OCI-LY7 (cell line): ENCODE data around the gene GFAP. TPM values are rescaled to one million over a fixed set of nuclear protein-coding genes. Genes with fewer than 3 reads are reported as not detected.

Experiments used
- BruUV-seq: library from RNA; stranded (reverse); fragments of 400-500 nt; replicated peaks from 2 replicates; lab custom pipeline; 2021; lab: Mats Ljungman, UMichigan
- CTCF ChIA-PET: fragments of 300-600 bp; sonication (Branson Sonifier 250); formaldehyde crosslinking; loops from one replicate; lab custom pipeline; 2022; ENCODE audit warnings: antibody characterized with exemption; ENCODE audit not compliant: unreplicated experiment; lab: Charles Lee
- POLR2A ChIA-PET: fragments of 300-600 bp; sonication (Branson Sonifier 250); formaldehyde crosslinking; loops from one replicate; lab custom pipeline; 2022; ENCODE audit warnings: antibody characterized with exemption; lab: Charles Lee
- DNase-seq: peaks from one replicate; pipeline ENCODE4 v3.0.0-alpha.2; 2015; ENCODE audit warnings: low spot score
- H2AFZ ChIP-seq: fragments of 200-600 bp; sonication (generic), shearing (Covaris generic); 2 replicates; pipeline ENCODE4 v1.6.1; 2014; ENCODE audit warnings: mild to moderate bottlenecking, antibody characterized with exemption, low read length, moderate library complexity
- H3K27ac ChIP-seq: fragments of 200-600 bp; sonication (generic); 2 replicates; pipeline ENCODE4 v1.5.1; 2014; ENCODE audit warnings: mixed run types, low read depth, mild to moderate bottlenecking, moderate library complexity, low read length, inconsistent platforms; ENCODE audit not compliant: poor library complexity, severe bottlenecking
- H3K36me3 ChIP-seq: fragments of 200-600 bp; sonication (generic); 2 replicates; pipeline ENCODE4 v1.6.1; 2014; ENCODE audit warnings: mild to moderate bottlenecking, antibody characterized with exemption, low read length, moderate library complexity, mixed read lengths; ENCODE audit not compliant: insufficient read depth
- H3K4me1 ChIP-seq: fragments of 200-600 bp; sonication (generic); 2 replicates; pipeline ENCODE4 v1.5.1; 2014; ENCODE audit warnings: mild to moderate bottlenecking, low read length; ENCODE audit not compliant: insufficient read depth, poor library complexity, severe bottlenecking
- H3K4me2 ChIP-seq: fragments of 200-600 bp; sonication (generic); 2 replicates; pipeline ENCODE4 v1.6.1; 2014; ENCODE audit warnings: mild to moderate bottlenecking, low read length
- H3K4me3 ChIP-seq: fragments of 200-600 bp; sonication (generic); 2 replicates; pipeline ENCODE4 v1.5.1; 2014; ENCODE audit warnings: mild to moderate bottlenecking, low read depth, low read length; ENCODE audit not compliant: poor library complexity, severe bottlenecking
- H3K79me2 ChIP-seq: fragments of 200-600 bp; sonication (generic); 2 replicates; pipeline ENCODE4 v1.6.1; 2016; ENCODE audit warnings: low read depth, mild to moderate bottlenecking, low read length, moderate library complexity, mixed read lengths; ENCODE audit not compliant: insufficient read depth
- H3K9me2 ChIP-seq: fragments of 200-600 bp; sonication (generic); 2 replicates; pipeline ENCODE4 v1.6.1; 2016; ENCODE audit warnings: mild to moderate bottlenecking, low read length, mixed read lengths; ENCODE audit not compliant: insufficient read depth
- H3K9me3 ChIP-seq: fragments of 200-600 bp; sonication (generic); 2 replicates; pipeline ENCODE4 v1.6.1; 2014; ENCODE audit warnings: mild to moderate bottlenecking, mixed run types, low read length, mixed read lengths
- H4K20me1 ChIP-seq: fragments of 200-600 bp; sonication (generic); 2 replicates; pipeline ENCODE4 v1.6.1; 2014; ENCODE audit warnings: mild to moderate bottlenecking, antibody characterized with exemption, low read length, moderate library complexity, mixed read lengths; ENCODE audit not compliant: insufficient read depth
- EZH2phosphoT487 ChIP-seq: fragments of 200-600 bp; sonication (generic); IDR thresholded peaks from 2 replicates; pipeline ENCODE4 v1.6.1; 2018; ENCODE audit warnings: low read depth, borderline replicate concordance, mild to moderate bottlenecking, mixed run types, antibody characterized with exemption, low read length, moderate library complexity, mixed read lengths
- intact Hi-C: fragments of 100-400 bp; cut with micrococcal nuclease; formaldehyde crosslinking; loops from one replicate; pipeline ENCODE4 v1.10.0; 2022; ENCODE audit not compliant: unreplicated experiment
- total RNA-seq, 2 experiments: library from RNA; depleted of rRNA in 1 of 2; stranded (reverse); fragments of >200 nt in 1 of 2; shearing (Covaris generic) in 1 of 2; gene quantifications; 2 replicates each; pipeline ENCODE4 v1.2.3, GENCODE V29; 2014 to 2022
- TF ChIP-seq, protein P1 (sequence below): fragments of 200-600 bp; sonication (generic); conservative IDR thresholded peaks from 2 replicates; pipeline ENCODE4 v1.5.1; 2014; ENCODE audit warnings: mild to moderate bottlenecking, antibody characterized with exemption, low read length, moderate library complexity, mixed read lengths

The GFAP gene
- total RNA-seq, 2 experiments from 2014 or later: not detected

GRCh38 chr17:44863061-44863918, 52.0 kb downstream of the GFAP start:
- Histone ChIP-seq H3K27ac (no peak overlapping the region), H3K4me2 (no peak overlapping the region), H3K79me2 (no peaks in the 10 kb centered on the region), H2AFZ (no peak overlapping the region), H3K4me3 (no peak overlapping the region), H3K9me3 (no peaks in the 10 kb centered on the region), H4K20me1 (no peaks in the 10 kb centered on the region), H3K36me3 (peaks cover 96% of the 10 kb centered on the region), H3K4me1 (no peaks in the 10 kb centered on the region), H3K9me2 (no peaks in the 10 kb centered on the region)
- TF ChIP-seq, protein P1, sequence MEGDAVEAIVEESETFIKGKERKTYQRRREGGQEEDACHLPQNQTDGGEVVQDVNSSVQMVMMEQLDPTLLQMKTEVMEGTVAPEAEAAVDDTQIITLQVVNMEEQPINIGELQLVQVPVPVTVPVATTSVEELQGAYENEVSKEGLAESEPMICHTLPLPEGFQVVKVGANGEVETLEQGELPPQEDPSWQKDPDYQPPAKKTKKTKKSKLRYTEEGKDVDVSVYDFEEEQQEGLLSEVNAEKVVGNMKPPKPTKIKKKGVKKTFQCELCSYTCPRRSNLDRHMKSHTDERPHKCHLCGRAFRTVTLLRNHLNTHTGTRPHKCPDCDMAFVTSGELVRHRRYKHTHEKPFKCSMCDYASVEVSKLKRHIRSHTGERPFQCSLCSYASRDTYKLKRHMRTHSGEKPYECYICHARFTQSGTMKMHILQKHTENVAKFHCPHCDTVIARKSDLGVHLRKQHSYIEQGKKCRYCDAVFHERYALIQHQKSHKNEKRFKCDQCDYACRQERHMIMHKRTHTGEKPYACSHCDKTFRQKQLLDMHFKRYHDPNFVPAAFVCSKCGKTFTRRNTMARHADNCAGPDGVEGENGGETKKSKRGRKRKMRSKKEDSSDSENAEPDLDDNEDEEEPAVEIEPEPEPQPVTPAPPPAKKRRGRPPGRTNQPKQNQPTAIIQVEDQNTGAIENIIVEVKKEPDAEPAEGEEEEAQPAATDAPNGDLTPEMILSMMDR: no peak
- TF ChIP-seq EZH2phosphoT487: no peak
- BruUV-seq: no TSS peak
- intact Hi-C loops: no loop called here
- CTCF ChIA-PET: interaction anchor here (1.0 kb wide), 1 partner anchor 84 kb away, joined by 4 read pairs; no protein-coding TSS in a partner anchor
- no peak for DNase-seq
- POLR2A ChIA-PET: no interaction called here

DNA sequence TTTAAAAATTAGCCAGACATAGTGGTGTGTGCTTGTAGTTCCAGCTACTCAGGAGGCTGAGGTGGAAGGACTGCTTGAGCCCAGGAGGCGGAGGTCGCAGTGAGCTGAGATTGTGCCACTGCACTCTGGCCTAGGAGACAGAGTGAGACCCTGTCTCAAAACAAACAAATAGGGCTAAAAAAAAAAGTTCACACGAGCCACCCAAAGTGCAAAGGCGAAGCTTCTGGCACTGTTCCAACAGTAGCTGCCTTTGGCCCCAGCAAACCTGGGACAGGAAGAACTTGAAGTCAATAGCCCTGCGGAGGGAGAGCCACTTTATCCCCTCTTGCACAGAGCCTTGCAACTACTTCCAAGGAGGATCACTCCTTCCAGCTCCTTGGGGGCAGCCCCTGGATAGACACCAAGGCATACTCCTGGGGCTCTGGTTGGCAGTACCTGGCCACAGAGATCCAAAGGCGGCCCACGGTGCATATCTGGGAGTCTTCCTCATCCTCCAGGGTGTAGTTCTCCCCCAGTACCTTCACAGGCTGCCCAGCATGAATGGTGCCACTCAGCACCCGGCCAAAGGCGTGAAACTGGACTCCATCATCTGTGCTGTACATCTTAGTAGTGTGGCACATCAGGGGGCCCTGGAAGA, 52.9 kb downstream of the GFAP start:
- intact Hi-C loops: no loop called here
- Histone ChIP-seq H3K4me2 (no peak overlapping the region), H3K36me3 (peaks cover 96% of the 10 kb centered on the region), H3K9me3 (no peaks in the 10 kb centered on the region), H3K27ac (no peak overlapping the region), H3K79me2 (no peaks in the 10 kb centered on the region), H4K20me1 (no peaks in the 10 kb centered on the region), H3K4me1 (no peaks in the 10 kb centered on the region), H2AFZ (no peak overlapping the region), H3K4me3 (no peak overlapping the region), H3K9me2 (no peaks in the 10 kb centered on the region)
- TF ChIP-seq EZH2phosphoT487: no peak
- ChIA-PET POLR2A (no interaction called here), CTCF (interaction anchor here (1.0 kb wide), 1 partner anchor 83 kb away, joined by 4 read pairs; no protein-coding TSS in a partner anchor)
- DNase-seq: no peak
- BruUV-seq: no TSS peak

DNA sequence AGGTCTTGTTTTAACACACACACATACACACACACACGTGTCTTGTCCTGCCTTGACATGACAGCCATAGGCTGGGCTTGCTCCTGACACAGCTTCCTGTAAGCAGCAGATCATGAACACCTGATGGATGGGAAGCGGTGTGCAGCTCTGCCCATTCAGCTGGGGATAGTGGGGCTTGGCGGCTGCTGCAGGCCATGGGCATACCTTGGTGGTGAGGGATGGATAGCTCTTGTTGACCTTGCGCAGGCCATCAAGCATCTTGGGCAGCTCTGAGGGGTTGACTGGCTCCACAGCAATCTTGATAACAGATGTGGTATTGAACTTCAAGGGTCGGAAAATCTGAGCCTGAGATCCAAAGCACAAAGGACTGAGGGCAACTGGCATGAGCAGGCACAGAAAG, 55.6 kb downstream of the GFAP start:
- no peaks in the 10 kb centered on the region for H3K4me1 ChIP-seq
- no peak for TF ChIP-seq EZH2phosphoT487
- TF ChIP-seq, protein P1: no peak
- H3K36me3 ChIP-seq: peaks cover 98% of the 10 kb centered on the region
- no peak for DNase-seq
- no peak overlapping the region for H2AFZ ChIP-seq
- ChIA-PET POLR2A (interaction anchor here (0.6 kb wide), 1 partner anchor 88 kb away, joined by 3 read pairs; no protein-coding TSS in a partner anchor), CTCF (interaction anchor here (0.5 kb wide), 1 partner anchor 63 kb away, joined by 3 read pairs; no protein-coding TSS in a partner anchor)
- intact Hi-C loops: no loop called here
- H3K27ac ChIP-seq: no peak overlapping the region
- no TSS peak for BruUV-seq
- no peaks in the 10 kb centered on the region for H3K9me2 ChIP-seq
- no peaks in the 10 kb centered on the region for H3K9me3 ChIP-seq
- no peak overlapping the region for H3K4me2 ChIP-seq
- no peaks in the 10 kb centered on the region for H4K20me1 ChIP-seq
- no peak overlapping the region for H3K4me3 ChIP-seq
- no peaks in the 10 kb centered on the region for H3K79me2 ChIP-seq
